ENCODE data around the gene ZNF784. TPM values are rescaled to one million over a fixed set of nuclear protein-coding genes. Genes with fewer than 3 reads are reported as not detected.

Gene ZNF784
- total RNA-seq, 1 donor from 2014 or later, result 9.3 TPM

GRCh38 chr19:55656988-55657747 is 32.8 kb upstream of the ZNF784 start:
- no peak for DNase-seq (ENCODE audit: low read depth)

DNA sequence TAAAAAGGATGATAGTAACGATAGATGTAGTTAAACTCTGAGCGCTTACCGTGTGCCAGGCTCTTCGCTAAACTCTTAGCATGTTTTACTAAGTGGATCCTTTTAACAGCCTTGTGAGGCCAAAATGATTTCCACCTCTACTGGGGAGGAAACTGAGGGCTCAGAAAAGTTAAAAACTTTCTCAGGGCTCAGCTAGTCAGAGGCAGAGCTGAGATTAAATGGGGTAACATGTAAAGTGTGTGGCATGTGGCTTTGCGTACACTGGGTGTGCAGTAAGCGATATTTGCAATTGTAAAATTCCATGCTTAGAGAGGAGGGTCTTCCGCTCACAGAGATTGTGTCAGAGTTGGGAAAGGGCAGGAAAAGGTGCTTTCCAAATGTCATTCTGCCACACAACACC is 32.2 kb upstream of the ZNF784 start:
- no peak for DNase-seq (ENCODE audit: low read depth)

DNA sequence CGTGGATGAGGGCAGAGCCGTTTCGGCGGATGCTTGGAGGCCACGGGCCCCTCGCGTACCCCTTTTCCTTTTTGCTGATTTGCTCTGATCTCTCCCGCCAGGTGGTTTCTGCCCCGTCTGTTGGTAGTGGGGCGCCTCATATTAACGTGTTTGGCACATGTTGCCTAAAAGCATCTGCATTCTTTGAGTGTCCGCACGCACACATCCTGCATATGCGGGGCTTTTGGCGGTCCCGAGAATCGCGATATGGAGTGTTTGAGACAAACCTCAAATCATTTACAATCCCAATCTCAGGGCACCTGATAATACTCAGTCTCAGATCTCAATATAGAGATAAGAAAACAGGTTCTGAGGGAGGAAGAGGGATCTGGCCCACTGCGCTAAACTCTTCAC is 31.3 kb upstream of the ZNF784 start:
- no peak for DNase-seq (ENCODE audit: low read depth)

- peak; percentile 75 for DNase-seq (ENCODE audit: low read depth)
Measured at GRCh38 chr19:55654868-55655647, 30.7 kb upstream of the ZNF784 start, which contains the start of gene U2AF2. TSS of gene U2AF2 (plus strand) at chr19:55655035. CDS start at chr19:55655105, 70 bp downstream.

DNA sequence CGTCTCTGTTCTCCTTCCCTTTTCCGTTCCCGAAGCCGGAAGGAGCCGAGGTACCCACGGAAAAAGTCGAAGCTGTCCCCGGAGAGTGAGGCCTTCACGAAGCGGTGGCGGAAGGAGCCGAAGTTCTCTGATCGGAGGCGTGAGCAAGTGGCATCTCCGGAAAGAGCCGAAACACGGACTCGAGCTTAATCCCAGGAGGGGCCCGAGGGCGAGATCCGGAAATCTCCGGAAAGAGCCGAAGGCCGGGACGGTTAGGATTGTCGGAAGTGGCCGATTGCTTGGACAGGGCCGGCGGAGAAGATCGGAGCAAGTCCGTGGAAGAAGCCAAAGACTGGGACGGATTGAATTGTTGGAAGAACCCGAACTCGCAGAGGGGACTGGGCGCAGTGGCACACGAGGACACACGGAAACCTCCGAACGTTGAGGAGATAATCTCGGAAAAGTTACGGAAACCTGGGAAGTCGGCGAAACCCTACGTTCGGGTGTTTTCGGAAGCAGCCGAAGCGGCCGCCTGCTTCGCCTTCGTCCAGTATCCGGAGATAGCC is 30.0 kb upstream of the ZNF784 start:
- DNase-seq (ENCODE audit: low read depth), result peak; percentile 100

- DNase-seq (ENCODE audit: low read depth), result peak; percentile 99
Measured at GRCh38 chr19:55653651-55654322, 29.4 kb upstream of the ZNF784 start.

- no peak for DNase-seq (ENCODE audit: low read depth)
Measured at GRCh38 chr19:55652311-55653128, 28.2 kb upstream of the ZNF784 start.

- DNase-seq (ENCODE audit: low read depth), result no peak
Measured at GRCh38 chr19:55651236-55651635, 26.9 kb upstream of the ZNF784 start.

DNA sequence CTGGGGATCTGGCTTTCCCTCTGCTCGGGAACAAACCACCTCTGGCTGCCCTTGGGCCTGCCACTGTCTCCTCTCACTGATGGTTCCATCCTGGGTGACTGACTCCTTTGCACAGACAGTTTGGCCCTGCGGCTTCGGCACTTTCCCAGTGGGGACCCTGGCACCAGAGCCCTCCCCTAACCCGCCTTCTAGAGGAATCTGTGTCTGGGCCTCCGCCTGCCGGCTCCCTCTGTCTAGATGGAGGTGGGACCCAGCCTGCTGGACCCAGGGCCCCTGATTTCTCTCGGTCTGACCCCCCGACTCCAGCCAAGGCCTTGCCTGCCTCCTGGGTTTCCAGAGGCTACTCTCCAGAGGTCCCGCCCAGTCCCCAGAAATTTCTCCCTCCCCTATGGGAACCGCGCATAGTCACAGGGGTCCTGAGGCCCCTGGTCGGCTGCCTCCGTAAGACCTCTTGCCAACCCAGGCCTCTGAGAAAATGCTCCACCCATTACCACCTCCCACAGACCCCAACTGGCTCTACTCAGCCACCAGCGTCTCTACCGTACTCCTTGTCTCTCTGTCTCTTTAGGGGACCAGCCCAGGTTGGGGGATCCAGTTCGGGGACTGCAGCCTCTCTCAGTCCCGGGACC is 26.4 kb upstream of the ZNF784 start:
- no peak for DNase-seq (ENCODE audit: low read depth)

GRCh38 chr19:55650126-55650557 is 25.8 kb upstream of the ZNF784 start:
- no peak for DNase-seq (ENCODE audit: low read depth)

GRCh38 chr19:55649268-55650125 is 25.1 kb upstream of the ZNF784 start:
- DNase-seq (ENCODE audit: low read depth), result no peak

- DNase-seq (ENCODE audit: low read depth), result no peak
Measured at GRCh38 chr19:55648585-55649267, 24.4 kb upstream of the ZNF784 start.

GRCh38 chr19:55647732-55648584 is 23.6 kb upstream of the ZNF784 start, which contains the start of gene CCDC106:
TSS of gene CCDC106 (plus strand) at chr19:55648212. CDS start at chr19:55649047, 835 bp downstream.
- peak; percentile 83 for DNase-seq (ENCODE audit: low read depth)

- DNase-seq (ENCODE audit: low read depth), result no peak
Measured at GRCh38 chr19:55646889-55647731, 22.7 kb upstream of the ZNF784 start.

DNA sequence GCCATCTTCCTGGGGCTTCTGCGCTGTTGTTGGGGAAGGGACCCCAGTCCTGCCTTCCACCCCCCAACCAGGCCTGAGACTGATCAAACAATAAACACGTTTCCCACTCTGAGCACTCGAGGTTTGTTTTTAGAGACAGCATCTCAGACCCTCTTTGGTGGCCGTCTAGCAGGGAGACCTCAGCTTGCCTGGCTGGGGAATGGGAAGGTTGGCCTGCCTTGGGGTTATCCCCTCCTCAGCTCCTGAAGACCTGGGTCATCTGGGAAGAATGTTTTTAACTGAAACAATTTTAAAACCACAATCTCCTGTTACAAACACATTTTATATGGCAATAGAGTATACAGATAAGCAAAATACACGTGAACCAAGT is 21.1 kb upstream of the ZNF784 start:
- no peak for DNase-seq (ENCODE audit: low read depth)

- DNase-seq (ENCODE audit: low read depth), result no peak
Measured at GRCh38 chr19:55644842-55645511, 20.6 kb upstream of the ZNF784 start.
